Measurements from ENCODE around the gene LYRM1. TPM values are rescaled to one million over a fixed set of nuclear protein-coding genes. Genes with fewer than 3 reads are reported as not detected.
A peak's percentile ranks its signal among the peaks of the same experiment; 100 is the strongest.

The LYRM1 gene
- total RNA-seq, 1 donor from 2014 or later, result 71.5 TPM

DNA sequence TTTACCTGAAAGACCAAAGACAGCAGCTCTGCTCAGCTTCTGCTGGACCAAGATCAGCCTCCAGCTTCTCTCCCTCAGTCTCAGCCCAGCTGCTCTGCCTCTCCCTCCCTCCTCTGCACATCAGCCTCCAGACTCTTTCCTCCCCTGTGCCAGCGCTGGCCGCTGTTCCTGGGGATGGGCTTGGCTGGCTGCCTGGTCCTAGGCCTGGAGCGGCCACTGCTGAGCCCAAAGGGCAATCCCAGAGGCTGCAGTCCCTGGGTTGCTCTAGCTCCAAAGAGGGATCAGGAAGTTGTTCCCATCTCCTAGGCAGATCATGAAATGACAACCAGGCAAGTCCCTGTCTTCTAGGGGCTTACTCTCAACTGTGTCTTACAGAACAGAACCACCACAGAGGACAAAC lies 31.7 kb upstream of the LYRM1 start:
- peak; percentile 94 for ATAC-seq
- intact Hi-C loops (cut with micrococcal nuclease), result no loop called here

DNA sequence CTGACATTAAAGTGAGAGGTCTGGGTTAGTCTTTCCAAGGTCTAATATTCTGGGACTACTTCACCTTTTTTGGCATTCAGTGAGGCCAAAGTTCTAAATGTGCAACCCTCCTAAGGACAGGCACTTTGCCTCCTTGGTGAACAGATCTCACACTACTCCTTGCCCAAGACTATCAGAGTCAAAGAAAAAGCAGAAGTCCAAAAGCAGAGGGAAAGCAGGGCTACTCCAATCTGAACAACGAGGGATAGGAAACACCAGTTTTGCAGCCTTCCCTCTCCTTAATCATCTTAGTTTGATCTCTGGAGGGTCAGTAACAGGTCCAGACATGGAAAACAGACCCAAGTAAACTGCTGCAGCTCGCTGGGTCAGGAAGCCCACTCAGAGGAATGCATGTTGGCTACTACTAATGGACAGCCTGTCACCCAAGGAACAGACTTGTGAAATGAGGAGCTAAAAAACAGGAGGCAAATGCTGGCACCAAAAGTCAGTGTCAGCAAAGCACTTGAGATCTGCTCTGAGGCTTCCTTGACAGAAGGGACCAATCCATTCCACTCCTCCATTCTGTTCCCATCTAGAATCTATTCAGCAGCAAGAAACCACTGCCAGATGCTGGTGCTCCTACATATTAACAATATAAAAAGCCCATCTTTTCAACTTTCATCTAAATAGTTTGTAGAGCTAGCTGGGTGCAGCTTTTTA lies 30.3 kb upstream of the LYRM1 start:
- intact Hi-C loops (cut with micrococcal nuclease), result no loop called here
- no peak for ATAC-seq

More for the DNA sequence above, 31.7 kb upstream of the LYRM1 start:
- DNase-seq, result peak; percentile 95

DNA sequence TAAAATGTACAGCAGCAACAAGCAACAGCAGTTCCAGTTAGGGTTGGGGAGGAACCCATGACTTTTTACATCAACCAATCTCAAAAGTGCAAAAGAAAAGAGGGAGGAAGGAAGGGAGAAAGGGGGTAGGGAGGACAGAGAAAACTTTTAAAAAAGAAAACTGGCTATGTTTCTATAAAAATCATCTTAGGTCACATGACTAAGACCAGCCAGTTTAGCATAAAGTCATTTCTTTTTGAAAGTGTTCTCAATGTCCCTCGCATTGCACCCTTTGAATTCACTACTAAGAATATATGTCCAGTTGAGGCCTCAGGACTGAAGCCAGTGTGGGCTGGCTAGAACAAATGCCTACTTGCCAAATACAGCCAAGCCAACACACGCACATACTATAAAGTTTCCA lies 29.3 kb upstream of the LYRM1 start:
- ATAC-seq, result no peak
- intact Hi-C loops (cut with micrococcal nuclease), result no loop called here
- no peak for DNase-seq

More for the DNA sequence above, 30.3 kb upstream of the LYRM1 start:
- DNase-seq, result no peak

- intact Hi-C loops (cut with micrococcal nuclease), result no loop called here
- ATAC-seq (no peak), DNase-seq (no peak)
These were observed 28.4 kb upstream of the LYRM1 start for GRCh38 chr16:20871941-20872815.

- intact Hi-C loops (cut with micrococcal nuclease), result no loop called here
- ATAC-seq (no peak), DNase-seq (no peak)
These were observed 27.2 kb upstream of the LYRM1 start for GRCh38 chr16:20873331-20873730.

DNA sequence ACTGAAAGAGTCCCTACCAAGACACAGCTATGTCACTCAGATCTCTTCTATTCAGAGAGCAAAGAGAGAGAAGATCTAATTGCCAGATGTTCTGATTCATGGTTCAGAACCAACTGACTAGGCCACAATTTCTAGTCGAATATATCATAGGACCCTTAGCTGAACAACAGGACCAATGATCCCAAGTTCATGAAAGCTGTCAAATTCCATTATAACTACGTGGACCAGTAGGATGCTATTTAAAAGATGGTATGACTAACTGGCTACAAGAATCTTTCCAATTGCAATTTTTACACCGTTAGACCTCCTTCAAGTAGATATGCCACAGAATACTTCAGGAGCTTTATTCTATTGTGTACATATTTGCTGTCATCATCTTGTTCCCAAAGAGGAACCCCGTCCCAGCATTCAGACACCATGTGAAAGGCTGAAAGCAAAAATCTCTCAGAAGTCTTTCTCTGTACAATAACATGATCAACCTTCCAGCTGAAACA lies 26.4 kb upstream of the LYRM1 start:
- ATAC-seq, result no peak
- intact Hi-C loops (cut with micrococcal nuclease), result no loop called here
- DNase-seq, result no peak

- DNase-seq (no peak), ATAC-seq (no peak)
- intact Hi-C loops (cut with micrococcal nuclease), result no loop called here
These were observed 25.3 kb upstream of the LYRM1 start for GRCh38 chr16:20875355-20875650.

DNA sequence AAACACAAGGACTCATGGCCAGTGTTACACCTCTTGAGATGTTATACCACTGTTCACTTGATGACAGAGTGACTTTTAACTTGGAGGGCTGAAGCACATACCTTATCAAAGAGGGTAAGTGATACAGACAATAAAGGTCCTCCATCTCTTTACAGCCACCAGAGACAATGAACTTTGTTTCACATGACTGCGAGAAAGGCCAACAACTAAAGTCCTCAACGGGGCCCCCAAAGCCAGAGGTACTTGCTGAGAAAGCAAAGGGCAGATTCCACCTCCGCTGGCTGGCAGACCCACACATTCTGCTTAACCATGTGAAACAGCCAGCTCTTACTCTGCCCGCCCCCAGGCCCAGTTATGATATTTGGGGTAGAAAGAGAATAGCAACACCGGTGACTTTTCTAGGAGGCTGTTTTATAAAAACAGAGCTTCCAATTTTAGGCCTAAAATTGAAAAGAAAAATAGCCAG lies 21.9 kb upstream of the LYRM1 start:
- DNase-seq, result peak; percentile 58

DNA sequence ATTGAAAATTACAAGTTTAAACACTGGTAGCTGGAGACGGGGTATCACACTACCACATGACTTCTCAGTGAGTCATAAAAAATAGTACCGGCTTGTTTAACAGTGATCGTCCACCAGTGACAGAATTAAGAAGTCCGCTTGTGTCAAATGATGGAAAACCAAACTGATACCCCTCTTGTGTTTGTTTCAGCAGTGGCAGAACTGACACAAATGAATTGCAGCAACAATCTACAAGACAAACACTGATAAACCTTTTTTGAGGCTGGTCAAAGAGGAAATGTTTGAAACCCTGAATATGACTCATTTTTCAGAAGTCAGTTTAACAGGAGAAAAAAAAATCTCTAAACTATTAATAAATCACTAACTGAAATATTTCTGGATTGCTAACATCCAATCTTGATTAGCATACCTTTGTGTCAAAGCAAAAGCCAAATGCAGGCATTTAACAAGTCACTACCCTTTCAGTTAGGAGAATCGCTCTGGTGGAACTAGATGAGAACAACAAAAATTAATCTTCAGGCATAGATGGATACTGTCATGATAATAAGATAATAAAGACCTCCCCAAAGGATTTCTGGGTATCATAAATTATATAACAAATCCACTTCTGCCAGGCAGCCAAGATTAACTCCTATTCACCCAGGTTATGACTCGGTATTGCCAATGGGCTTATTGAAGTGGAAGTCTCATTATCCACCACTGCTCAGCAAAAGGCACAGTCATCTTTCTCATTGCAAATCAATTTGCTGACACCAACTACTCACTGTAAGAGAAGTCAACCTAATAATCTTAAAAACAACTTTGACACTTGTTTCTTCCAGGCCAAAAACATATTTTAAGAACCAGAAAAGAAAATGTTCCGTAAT lies 21.2 kb upstream of the LYRM1 start:
- DNase-seq (no peak), ATAC-seq (peak; percentile 18)
- intact Hi-C loops (cut with micrococcal nuclease), result no loop called here

More for the DNA sequence above, 21.9 kb upstream of the LYRM1 start:
- ATAC-seq, result peak; percentile 92
- intact Hi-C loops (cut with micrococcal nuclease), result no loop called here

DNA sequence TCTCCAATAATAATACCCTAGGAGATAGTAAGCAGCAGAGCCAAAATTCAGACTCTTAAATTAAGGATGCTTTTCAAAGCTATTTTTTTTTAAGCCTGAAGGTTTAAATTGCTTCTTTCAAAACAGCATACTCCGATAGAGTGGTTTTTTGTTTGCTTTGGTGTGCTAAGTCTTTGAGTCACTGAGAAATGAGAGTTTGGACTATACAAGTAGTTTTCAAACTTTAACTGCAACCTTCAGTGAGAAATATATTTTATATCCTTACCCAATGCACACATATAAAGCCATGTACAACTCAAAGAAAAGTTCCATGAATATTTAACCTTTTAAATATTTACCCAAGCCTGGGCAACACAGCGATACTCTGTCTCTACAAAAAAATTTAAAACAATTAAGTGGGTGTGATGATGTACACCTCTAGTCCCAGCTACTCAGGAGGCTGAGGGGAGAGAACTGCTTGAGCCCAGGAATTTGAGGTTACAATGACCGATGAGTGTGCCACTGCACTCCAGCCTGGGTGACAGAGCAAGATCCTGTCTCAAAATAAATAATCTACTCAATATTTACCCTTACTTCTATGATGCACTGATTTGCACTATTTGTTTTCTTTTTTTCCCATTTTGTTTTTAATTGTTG lies 19.6 kb upstream of the LYRM1 start:
- DNase-seq (no peak), ATAC-seq (no peak)
- intact Hi-C loops (cut with micrococcal nuclease), result no loop called here

- DNase-seq, result no peak
- no peak for ATAC-seq
- intact Hi-C loops (cut with micrococcal nuclease), result no loop called here
These were observed 19.1 kb upstream of the LYRM1 start for GRCh38 chr16:20881503-20881878.

DNA sequence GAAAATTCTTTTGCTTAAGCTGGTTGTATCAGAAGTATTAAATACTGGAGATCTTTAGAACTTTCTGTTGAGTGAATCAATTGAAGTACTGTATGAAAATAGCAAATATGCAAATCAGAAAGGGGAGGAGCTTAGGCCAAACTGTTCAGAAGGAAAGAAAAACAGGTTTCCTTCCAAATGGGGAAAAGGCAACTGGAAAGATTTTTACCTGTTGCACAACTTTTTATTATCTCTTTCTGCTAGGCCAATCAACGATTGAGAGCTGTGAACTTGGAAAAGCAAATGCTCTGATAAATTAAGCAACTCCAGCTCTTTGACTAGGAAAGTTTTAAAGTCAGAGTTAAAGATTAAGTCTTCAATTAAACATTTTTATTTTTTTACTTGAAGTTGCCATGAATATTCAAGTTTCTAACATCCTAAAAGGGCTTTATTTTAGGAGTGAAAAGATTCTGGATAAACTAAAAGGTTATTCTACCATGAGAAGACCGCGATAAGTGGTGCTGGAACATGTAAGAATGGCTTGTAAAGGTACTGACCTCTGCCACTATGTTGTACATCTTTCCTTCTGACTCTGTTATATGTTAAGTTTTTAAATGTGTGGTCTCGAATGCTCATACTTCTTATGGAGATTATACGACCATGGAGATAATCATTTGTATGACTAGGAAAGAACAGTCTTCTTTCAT lies 16.9 kb upstream of the LYRM1 start:
- DNase-seq, result no peak
- peak; percentile 37 for ATAC-seq
- intact Hi-C loops (cut with micrococcal nuclease), result no loop called here

GRCh38 chr16:20884240-20884556 lies 16.4 kb upstream of the LYRM1 start:
- ATAC-seq, result peak; percentile 12
- intact Hi-C loops (cut with micrococcal nuclease), result no loop called here
- DNase-seq, result no peak

DNA sequence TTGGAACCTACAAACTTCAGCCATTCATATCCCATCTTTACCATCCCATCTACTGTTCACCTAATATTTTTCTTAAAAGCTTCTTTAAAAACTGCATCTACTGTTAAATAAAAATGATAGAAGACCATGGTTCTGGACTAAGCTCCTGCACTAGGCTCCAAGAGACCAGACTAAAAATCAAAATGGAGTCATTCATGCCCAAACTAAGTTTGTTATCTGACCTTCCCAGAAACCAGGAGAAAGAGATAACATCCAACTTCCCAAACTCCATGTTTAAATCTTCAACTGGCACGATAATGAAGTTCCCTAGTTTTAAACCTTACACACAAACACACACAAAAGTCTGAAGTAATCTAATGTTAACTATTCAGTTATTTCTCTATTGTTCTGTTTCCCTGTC lies 14.3 kb upstream of the LYRM1 start:
- ATAC-seq (no peak), DNase-seq (no peak)
- intact Hi-C loops (cut with micrococcal nuclease), result no loop called here

- ATAC-seq (no peak), DNase-seq (no peak)
- intact Hi-C loops (cut with micrococcal nuclease), result no loop called here
These were observed 13.4 kb upstream of the LYRM1 start for GRCh38 chr16:20887207-20887606.

- intact Hi-C loops (cut with micrococcal nuclease), result no loop called here
- ATAC-seq, result no peak
- DNase-seq, result no peak
These were observed 10.8 kb upstream of the LYRM1 start for GRCh38 chr16:20889625-20890275.

- no peak for DNase-seq
- ATAC-seq, result peak; percentile 18
- intact Hi-C loops (cut with micrococcal nuclease), result no loop called here
These were observed 6.2 kb upstream of the LYRM1 start for GRCh38 chr16:20894388-20894787.

DNA sequence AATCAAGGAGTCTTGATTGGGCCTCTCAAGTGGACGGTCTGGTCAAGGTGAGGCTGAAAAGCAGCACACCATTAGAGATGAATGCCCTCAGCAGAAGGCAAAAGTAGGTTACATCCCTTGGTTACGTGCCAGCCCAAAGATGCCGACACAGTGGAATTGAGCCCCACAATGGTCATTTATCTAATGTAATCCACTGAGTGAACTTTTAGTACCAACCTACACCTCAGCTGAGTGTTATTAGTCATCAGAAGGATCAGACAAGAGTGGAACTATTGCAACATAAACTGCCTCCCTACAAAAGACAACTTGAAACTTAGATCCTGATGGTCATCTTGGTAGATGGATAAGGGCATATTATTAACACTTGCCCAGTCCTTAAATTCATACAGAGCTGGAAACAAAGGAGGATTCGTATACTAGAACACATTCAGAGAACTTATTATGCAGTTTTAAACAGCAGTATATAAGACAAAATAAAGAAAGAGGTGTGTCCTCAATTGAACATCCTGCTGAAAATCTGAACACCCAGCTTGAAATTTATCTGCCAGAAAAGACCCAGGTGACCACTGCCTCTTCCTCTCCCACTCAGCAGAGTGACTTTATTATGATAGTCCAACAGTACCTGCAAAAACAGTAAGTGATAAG lies 3.2 kb upstream of the LYRM1 start:
- DNase-seq (no peak), ATAC-seq (no peak)
- intact Hi-C loops (cut with micrococcal nuclease), result no loop called here
